ENCODE data around the gene FNDC3B.

DNA sequence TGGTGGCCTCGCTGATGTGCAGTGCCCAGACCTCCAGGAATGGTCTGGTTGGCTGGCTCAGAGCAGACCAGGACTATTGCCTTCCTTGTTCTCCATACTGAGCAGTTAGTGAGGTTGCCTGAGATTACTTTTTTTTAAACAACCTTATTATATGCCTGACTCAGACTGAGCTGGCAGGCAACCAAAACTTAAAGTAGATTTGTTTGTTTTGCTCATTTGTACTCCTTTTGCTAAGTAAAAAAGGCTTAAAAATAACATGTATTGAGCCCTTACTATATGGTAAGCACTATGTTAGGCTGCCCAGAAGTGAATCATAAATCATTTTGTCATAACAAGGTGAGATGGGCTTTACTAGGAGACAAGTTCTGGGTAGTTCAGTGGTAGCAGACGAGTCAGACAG is 316.5 kb downstream of the FNDC3B start:
- TF ChIP-seq KLF7 (tag by site-specific recombination; IDR thresholded peaks at IDR 0.05; ENCODE audit: borderline replicate concordance) (no peak), MYNN (tag by site-specific recombination; IDR thresholded peaks at IDR 0.05; ENCODE audit: borderline replicate concordance) (no peak), ZBTB8A (tag by site-specific recombination; IDR thresholded peaks at IDR 0.05) (0 out of 2 replicates have a peak, but pooled peaks have one; percentile 30), ZNF747 (tag by site-specific recombination; IDR thresholded peaks at IDR 0.05) (no peak), MZF1 (tag by site-specific recombination; IDR thresholded peaks at IDR 0.05; ENCODE audit: borderline replicate concordance) (no peak), ZNF510 (tag by site-specific recombination; IDR thresholded peaks at IDR 0.05; ENCODE audit: insufficient replicate concordance) (no peak)
- TF ChIP-seq, protein P1, sequence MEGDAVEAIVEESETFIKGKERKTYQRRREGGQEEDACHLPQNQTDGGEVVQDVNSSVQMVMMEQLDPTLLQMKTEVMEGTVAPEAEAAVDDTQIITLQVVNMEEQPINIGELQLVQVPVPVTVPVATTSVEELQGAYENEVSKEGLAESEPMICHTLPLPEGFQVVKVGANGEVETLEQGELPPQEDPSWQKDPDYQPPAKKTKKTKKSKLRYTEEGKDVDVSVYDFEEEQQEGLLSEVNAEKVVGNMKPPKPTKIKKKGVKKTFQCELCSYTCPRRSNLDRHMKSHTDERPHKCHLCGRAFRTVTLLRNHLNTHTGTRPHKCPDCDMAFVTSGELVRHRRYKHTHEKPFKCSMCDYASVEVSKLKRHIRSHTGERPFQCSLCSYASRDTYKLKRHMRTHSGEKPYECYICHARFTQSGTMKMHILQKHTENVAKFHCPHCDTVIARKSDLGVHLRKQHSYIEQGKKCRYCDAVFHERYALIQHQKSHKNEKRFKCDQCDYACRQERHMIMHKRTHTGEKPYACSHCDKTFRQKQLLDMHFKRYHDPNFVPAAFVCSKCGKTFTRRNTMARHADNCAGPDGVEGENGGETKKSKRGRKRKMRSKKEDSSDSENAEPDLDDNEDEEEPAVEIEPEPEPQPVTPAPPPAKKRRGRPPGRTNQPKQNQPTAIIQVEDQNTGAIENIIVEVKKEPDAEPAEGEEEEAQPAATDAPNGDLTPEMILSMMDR (tag by site-specific recombination; IDR thresholded peaks at IDR 0.05) = no peak
- TF ChIP-seq, protein P2, sequence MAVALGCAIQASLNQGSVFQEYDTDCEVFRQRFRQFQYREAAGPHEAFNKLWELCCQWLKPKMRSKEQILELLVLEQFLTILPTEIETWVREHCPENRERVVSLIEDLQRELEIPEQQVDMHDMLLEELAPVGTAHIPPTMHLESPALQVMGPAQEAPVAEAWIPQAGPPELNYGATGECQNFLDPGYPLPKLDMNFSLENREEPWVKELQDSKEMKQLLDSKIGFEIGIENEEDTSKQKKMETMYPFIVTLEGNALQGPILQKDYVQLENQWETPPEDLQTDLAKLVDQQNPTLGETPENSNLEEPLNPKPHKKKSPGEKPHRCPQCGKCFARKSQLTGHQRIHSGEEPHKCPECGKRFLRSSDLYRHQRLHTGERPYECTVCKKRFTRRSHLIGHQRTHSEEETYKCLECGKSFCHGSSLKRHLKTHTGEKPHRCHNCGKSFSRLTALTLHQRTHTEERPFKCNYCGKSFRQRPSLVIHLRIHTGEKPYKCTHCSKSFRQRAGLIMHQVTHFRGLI (tag by site-specific recombination; IDR thresholded peaks at IDR 0.05) = no peak
